HepG2 (cell line): ENCODE results near the gene FPGS. TPM values are rescaled to one million over a fixed set of nuclear protein-coding genes. Genes with fewer than 3 reads are reported as not detected.

Source experiments
- HNRNPL ChIP-seq: fragments of 200-400 bp; formaldehyde crosslinking; IDR thresholded peaks from 2 replicates; pipeline ENCODE4 v1.6.1; 2017; ENCODE audit warnings: mild to moderate bottlenecking, low read depth, low read length
- RBFOX2 ChIP-seq: fragments of 200-400 bp; formaldehyde crosslinking; IDR thresholded peaks from 2 replicates; pipeline ENCODE4 v1.6.1; 2017; ENCODE audit warnings: low read depth, mild to moderate bottlenecking, low read length
- SMAD9 ChIP-seq: sonication (generic); formaldehyde crosslinking; IDR thresholded peaks from 2 replicates; pipeline ENCODE4 v1.5.1; 2020; ENCODE audit warnings: mild to moderate bottlenecking, missing genetic modification reagents
- ZNF614 ChIP-seq: IDR thresholded peaks from 2 replicates; pipeline ENCODE4 v1.6.1; 2018; ENCODE audit warnings: missing biosample characterization, missing genetic modification reagents, inconsistent platforms, borderline replicate concordance
- polyA plus RNA-seq, 8 experiments: library from polyadenylated mRNA; depleted of rRNA in 3 of 8; stranded (reverse) in 7 of 8; unstranded in 1 of 8; fragments of >200 nt; fragmentation: Illumina TruSeq in 4 of 8; extraction: Trizol in 4 of 8; gene quantifications; 2 replicates each; pipeline versions ENCODE4 v1.2.1 to v1.2.3, GENCODE V29; 2011 to 2016; ENCODE audit warnings: low read depth in 4 of 8, missing spikeins in 1 of 8, mixed read lengths in 1 of 8; ENCODE audit not compliant: insufficient read depth in 1 of 8
- total RNA-seq, 5 experiments: library from RNA; depleted of rRNA; stranded (reverse); fragments of >200 nt; fragmentation: Illumina TruSeq; extraction: Trizol; gene quantifications; 2 replicates each; pipeline ENCODE4 v1.2.3, GENCODE V29; 2016; ENCODE audit warnings: low read depth in 1 of 5
- TF ChIP-seq, protein P1 (sequence below): sonication (generic); formaldehyde crosslinking; IDR thresholded peaks from 2 replicates; pipeline ENCODE4 v1.9.0; 2021; ENCODE audit warnings: mild to moderate bottlenecking, missing genetic modification reagents
- TF ChIP-seq, protein P2 (sequence below): sonication (generic); formaldehyde crosslinking; IDR thresholded peaks from 2 replicates; pipeline ENCODE4 v1.4.0; 2020; ENCODE audit warnings: missing genetic modification reagents, borderline replicate concordance
- TF ChIP-seq, protein P3 (sequence below): sonication (generic); formaldehyde crosslinking; IDR thresholded peaks from 2 replicates; pipeline ENCODE4 v1.4.0; 2020; ENCODE audit warnings: missing genetic modification reagents

The FPGS gene
- total and polyA plus RNA-seq, 2 of the 13 experiments (the other 11 are each of a cell fraction or from before 2014, with no cell fraction given): 35.6 to 36.8 TPM

DNA sequence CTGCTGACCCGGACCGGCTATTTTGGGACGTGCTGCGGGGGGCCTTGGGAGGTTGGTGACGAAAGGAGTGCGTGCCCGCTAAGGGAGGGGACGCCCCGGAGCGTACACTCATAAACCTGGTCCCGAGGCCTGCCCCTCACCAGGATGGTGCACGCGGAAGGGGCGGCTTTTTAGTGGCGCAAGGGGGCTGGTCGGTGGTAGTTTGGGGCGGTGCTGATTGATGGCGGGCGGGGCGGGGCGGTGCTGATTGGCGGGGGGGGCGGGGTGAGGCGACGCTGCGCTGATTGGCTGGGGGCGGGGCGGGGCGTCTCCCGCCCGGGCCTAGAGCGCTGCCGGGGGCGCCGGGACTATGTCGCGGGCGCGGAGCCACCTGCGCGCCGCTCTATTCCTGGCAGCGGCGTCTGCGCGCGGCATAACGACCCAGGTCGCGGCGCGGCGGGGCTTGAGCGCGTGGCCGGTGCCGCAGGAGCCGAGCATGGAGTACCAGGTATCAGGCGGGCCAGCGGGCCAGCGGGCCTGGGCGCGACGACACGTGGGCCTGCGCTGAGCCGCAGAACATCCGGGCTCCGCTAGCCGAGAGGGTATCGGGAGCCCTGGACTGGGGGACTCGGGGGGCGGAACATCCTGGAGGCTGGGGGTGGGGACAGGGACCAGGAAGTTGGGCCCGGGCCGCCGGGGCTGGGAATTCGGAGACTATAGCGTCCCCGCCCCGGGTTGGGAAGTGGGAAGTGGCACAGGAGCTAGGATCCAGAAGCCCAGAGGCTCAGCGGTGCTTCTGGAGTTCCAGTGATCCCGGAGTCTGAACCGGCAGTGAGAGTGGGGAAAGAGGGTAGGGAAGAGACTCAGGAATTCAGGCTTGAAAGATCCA lies at the start of gene FPGS (continued):
- TF ChIP-seq, protein P1, sequence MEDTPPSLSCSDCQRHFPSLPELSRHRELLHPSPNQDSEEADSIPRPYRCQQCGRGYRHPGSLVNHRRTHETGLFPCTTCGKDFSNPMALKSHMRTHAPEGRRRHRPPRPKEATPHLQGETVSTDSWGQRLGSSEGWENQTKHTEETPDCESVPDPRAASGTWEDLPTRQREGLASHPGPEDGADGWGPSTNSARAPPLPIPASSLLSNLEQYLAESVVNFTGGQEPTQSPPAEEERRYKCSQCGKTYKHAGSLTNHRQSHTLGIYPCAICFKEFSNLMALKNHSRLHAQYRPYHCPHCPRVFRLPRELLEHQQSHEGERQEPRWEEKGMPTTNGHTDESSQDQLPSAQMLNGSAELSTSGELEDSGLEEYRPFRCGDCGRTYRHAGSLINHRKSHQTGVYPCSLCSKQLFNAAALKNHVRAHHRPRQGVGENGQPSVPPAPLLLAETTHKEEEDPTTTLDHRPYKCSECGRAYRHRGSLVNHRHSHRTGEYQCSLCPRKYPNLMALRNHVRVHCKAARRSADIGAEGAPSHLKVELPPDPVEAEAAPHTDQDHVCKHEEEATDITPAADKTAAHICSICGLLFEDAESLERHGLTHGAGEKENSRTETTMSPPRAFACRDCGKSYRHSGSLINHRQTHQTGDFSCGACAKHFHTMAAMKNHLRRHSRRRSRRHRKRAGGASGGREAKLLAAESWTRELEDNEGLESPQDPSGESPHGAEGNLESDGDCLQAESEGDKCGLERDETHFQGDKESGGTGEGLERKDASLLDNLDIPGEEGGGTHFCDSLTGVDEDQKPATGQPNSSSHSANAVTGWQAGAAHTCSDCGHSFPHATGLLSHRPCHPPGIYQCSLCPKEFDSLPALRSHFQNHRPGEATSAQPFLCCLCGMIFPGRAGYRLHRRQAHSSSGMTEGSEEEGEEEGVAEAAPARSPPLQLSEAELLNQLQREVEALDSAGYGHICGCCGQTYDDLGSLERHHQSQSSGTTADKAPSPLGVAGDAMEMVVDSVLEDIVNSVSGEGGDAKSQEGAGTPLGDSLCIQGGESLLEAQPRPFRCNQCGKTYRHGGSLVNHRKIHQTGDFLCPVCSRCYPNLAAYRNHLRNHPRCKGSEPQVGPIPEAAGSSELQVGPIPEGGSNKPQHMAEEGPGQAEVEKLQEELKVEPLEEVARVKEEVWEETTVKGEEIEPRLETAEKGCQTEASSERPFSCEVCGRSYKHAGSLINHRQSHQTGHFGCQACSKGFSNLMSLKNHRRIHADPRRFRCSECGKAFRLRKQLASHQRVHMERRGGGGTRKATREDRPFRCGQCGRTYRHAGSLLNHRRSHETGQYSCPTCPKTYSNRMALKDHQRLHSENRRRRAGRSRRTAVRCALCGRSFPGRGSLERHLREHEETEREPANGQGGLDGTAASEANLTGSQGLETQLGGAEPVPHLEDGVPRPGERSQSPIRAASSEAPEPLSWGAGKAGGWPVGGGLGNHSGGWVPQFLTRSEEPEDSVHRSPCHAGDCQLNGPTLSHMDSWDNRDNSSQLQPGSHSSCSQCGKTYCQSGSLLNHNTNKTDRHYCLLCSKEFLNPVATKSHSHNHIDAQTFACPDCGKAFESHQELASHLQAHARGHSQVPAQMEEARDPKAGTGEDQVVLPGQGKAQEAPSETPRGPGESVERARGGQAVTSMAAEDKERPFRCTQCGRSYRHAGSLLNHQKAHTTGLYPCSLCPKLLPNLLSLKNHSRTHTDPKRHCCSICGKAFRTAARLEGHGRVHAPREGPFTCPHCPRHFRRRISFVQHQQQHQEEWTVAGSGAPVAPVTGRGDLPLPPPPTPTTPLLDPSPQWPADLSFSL (CRISPR knock-in tag): no peak
- no peak for TF ChIP-seq SMAD9 (CRISPR knock-in tag)
- TF ChIP-seq, protein P2, sequence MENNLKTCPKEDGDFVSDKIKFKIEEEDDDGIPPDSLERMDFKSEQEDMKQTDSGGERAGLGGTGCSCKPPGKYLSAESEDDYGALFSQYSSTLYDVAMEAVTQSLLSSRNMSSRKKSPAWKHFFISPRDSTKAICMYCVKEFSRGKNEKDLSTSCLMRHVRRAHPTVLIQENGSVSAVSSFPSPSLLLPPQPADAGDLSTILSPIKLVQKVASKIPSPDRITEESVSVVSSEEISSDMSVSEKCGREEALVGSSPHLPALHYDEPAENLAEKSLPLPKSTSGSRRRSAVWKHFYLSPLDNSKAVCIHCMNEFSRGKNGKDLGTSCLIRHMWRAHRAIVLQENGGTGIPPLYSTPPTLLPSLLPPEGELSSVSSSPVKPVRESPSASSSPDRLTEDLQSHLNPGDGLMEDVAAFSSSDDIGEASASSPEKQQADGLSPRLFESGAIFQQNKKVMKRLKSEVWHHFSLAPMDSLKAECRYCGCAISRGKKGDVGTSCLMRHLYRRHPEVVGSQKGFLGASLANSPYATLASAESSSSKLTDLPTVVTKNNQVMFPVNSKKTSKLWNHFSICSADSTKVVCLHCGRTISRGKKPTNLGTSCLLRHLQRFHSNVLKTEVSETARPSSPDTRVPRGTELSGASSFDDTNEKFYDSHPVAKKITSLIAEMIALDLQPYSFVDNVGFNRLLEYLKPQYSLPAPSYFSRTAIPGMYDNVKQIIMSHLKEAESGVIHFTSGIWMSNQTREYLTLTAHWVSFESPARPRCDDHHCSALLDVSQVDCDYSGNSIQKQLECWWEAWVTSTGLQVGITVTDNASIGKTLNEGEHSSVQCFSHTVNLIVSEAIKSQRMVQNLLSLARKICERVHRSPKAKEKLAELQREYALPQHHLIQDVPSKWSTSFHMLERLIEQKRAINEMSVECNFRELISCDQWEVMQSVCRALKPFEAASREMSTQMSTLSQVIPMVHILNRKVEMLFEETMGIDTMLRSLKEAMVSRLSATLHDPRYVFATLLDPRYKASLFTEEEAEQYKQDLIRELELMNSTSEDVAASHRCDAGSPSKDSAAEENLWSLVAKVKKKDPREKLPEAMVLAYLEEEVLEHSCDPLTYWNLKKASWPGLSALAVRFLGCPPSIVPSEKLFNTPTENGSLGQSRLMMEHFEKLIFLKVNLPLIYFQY (CRISPR knock-in tag): peak; percentile 87
- peak; percentile 94 for TF ChIP-seq RBFOX2
- TF ChIP-seq, protein P3, sequence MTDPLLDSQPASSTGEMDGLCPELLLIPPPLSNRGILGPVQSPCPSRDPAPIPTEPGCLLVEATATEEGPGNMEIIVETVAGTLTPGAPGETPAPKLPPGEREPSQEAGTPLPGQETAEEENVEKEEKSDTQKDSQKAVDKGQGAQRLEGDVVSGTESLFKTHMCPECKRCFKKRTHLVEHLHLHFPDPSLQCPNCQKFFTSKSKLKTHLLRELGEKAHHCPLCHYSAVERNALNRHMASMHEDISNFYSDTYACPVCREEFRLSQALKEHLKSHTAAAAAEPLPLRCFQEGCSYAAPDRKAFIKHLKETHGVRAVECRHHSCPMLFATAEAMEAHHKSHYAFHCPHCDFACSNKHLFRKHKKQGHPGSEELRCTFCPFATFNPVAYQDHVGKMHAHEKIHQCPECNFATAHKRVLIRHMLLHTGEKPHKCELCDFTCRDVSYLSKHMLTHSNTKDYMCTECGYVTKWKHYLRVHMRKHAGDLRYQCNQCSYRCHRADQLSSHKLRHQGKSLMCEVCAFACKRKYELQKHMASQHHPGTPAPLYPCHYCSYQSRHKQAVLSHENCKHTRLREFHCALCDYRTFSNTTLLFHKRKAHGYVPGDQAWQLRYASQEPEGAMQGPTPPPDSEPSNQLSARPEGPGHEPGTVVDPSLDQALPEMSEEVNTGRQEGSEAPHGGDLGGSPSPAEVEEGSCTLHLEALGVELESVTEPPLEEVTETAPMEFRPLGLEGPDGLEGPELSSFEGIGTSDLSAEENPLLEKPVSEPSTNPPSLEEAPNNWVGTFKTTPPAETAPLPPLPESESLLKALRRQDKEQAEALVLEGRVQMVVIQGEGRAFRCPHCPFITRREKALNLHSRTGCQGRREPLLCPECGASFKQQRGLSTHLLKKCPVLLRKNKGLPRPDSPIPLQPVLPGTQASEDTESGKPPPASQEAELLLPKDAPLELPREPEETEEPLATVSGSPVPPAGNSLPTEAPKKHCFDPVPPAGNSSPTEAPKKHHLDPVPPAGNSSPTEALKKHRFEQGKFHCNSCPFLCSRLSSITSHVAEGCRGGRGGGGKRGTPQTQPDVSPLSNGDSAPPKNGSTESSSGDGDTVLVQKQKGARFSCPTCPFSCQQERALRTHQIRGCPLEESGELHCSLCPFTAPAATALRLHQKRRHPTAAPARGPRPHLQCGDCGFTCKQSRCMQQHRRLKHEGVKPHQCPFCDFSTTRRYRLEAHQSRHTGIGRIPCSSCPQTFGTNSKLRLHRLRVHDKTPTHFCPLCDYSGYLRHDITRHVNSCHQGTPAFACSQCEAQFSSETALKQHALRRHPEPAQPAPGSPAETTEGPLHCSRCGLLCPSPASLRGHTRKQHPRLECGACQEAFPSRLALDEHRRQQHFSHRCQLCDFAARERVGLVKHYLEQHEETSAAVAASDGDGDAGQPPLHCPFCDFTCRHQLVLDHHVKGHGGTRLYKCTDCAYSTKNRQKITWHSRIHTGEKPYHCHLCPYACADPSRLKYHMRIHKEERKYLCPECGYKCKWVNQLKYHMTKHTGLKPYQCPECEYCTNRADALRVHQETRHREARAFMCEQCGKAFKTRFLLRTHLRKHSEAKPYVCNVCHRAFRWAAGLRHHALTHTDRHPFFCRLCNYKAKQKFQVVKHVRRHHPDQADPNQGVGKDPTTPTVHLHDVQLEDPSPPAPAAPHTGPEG (CRISPR knock-in tag): peak; percentile 59; the same call in 1 of the 2 replicates
- no peak for TF ChIP-seq ZNF614 (CRISPR knock-in tag)
- no peak; the same call in 1 of the 2 replicates for TF ChIP-seq HNRNPL
